Measurements from ENCODE around the gene XPO5. TPM values are rescaled to one million over a fixed set of nuclear protein-coding genes. Genes with fewer than 3 reads are reported as not detected.

XPO5 gene
- total RNA-seq, 1 experiment from 2014 or later, result 114 TPM

GRCh38 chr6:43510827-43511163 is 65.0 kb downstream of the XPO5 start:
- H3K9me3 Mint-ChIP-seq, result peaks cover 2 to 3% of the 10 kb centered on the region in 2 experiments; a peak in 3 of 5 replicates
- Histone ChIP-seq H3K9ac (ENCODE audit: extremely low read depth, insufficient read length, low read length) (no peak overlapping the region), H3K27ac (ENCODE audit: insufficient read length, low read depth, low read length) (no peak overlapping the region)

More at GRCh38 chr6:43510827-43511163, 65.0 kb downstream of the XPO5 start:
- no peak overlapping the region for H4K91ac ChIP-seq (ENCODE audit: insufficient read length, low read depth, low read length)
- H2BK12ac ChIP-seq (ENCODE audit: insufficient read length, low read depth, low read length), result no peak overlapping the region
- peaks cover 24 to 47% (median 41%) of the 10 kb centered on the region in 3 experiments for H3K36me3 Mint-ChIP-seq (ENCODE audit: insufficient read depth in 1 of 3, low read depth in 3 of 3)
- H3K9me3 ChIP-seq (ENCODE audit: control insufficient read depth, low read depth, low read length), result no peaks in the 10 kb centered on the region
- H3K14ac ChIP-seq (ENCODE audit: insufficient read depth, low read length), result no peak overlapping the region
- no peaks in the 10 kb centered on the region for H3K4me1 ChIP-seq (ENCODE audit: insufficient read depth, low read length)
- no peak overlapping the region for H2BK5ac ChIP-seq (ENCODE audit: insufficient read length, low read length)
- no peak overlapping the region for H3K27ac Mint-ChIP-seq
- no peak overlapping the region for H4K8ac ChIP-seq (replicated peaks; ENCODE audit: insufficient read length, low read depth, low read length)
- H2BK120ac ChIP-seq (ENCODE audit: low read depth, low read length, poor library complexity, severe bottlenecking), result no peak overlapping the region
- H2BK20ac ChIP-seq (ENCODE audit: low read depth, low read length, poor library complexity, severe bottlenecking), result no peak overlapping the region
- H3K56ac ChIP-seq (ENCODE audit: insufficient read length, low read depth, low read length), result no peak overlapping the region
- no peak overlapping the region for H3K23ac ChIP-seq (ENCODE audit: insufficient read length, low read depth, low read length)
- peaks cover 8% of the 10 kb centered on the region; the same call in 1 of the 2 replicates for H3K27me3 ChIP-seq (ENCODE audit: insufficient read depth, low read length)
- H3K79me1 ChIP-seq (ENCODE audit: insufficient read depth, low read depth, low read length, poor library complexity, severe bottlenecking), result peaks cover 4% of the 10 kb centered on the region
- no peak overlapping the region for H4K5ac ChIP-seq (ENCODE audit: insufficient read length, low read depth, low read length)
- no peaks in the 10 kb centered on the region for H4K20me1 ChIP-seq (ENCODE audit: control insufficient read depth, insufficient read depth, insufficient read length)
- no peak for DNase-seq
- WGBS (ENCODE audit: extremely low coverage, insufficient read length, low lambda C conversion rate), result no CpG with 5 or more reads among the region's 10 CpGs
- peaks cover 5% of the 10 kb centered on the region for H3K23me2 ChIP-seq (ENCODE audit: insufficient read length, low read depth, low read length, poor library complexity, severe bottlenecking)
- no peak overlapping the region for H2AFZ ChIP-seq (ENCODE audit: low read length)
- no peak overlapping the region for H2AK5ac ChIP-seq (ENCODE audit: insufficient read length, low read length)
- H3K79me2 ChIP-seq (ENCODE audit: insufficient read depth, low read length), result peaks cover under 1% of the 10 kb centered on the region; the same call in 1 of the 2 replicates
- no peak overlapping the region for H3K18ac ChIP-seq (ENCODE audit: insufficient read length, low read depth, low read length)
- H2BK15ac ChIP-seq (ENCODE audit: low read depth, low read length), result no peak overlapping the region
- H3K4me2 ChIP-seq (ENCODE audit: insufficient read depth, insufficient read length, low read length), result peak overlapping the region; percentile 65
- no peak for TF ChIP-seq CTCF (conservative IDR thresholded peaks at IDR 0.05)
- peaks cover 27 to 36% of the 10 kb centered on the region in 2 experiments for H3K4me1 Mint-ChIP-seq
- no peak overlapping the region for H3K4ac ChIP-seq (ENCODE audit: low read depth, low read length)
- H3K27me3 Mint-ChIP-seq (ENCODE audit: low read depth), result peaks cover 28% of the 10 kb centered on the region
- H3K4me3 Mint-ChIP-seq, result peak overlapping the region; percentile 61 to 86
- H3T11ph ChIP-seq (ENCODE audit: low read length), result no peak overlapping the region
